Stimulated activated CD8-positive, alpha-beta memory T cell treated with anti-CD3 and anti-CD28 coated beads, Interleukin-7, amount 100 ng/mL, for 4 hours (primary cell): ENCODE data around the gene SLC35A3.

ENCODE experiments used
- DNase-seq, 2 donors: peaks; one replicate each; pipeline ENCODE4 v3.0.0-alpha.2; 2020; ENCODE audit warnings: low read depth in 2 of 2

Gene SLC35A3

GRCh38 chr1:100076744-100077143, 106.9 kb downstream of the SLC35A3 start:
- no peak for DNase-seq

- DNase-seq: no peak
Observed at GRCh38 chr1:100077531-100077930, 107.7 kb downstream of the SLC35A3 start.

GRCh38 chr1:100080331-100080730, 110.5 kb downstream of the SLC35A3 start:
- no peak for DNase-seq
